HG03095 (cell line): ENCODE data around the gene FREY1.

Experiments
- ATAC-seq: cut with Tn5 transposase; IDR thresholded peaks from one replicate; pipeline ENCODE4 v1.9.1; 2021; ENCODE audit warnings: moderate library complexity; ENCODE audit not compliant: unreplicated experiment

The FREY1 gene

DNA sequence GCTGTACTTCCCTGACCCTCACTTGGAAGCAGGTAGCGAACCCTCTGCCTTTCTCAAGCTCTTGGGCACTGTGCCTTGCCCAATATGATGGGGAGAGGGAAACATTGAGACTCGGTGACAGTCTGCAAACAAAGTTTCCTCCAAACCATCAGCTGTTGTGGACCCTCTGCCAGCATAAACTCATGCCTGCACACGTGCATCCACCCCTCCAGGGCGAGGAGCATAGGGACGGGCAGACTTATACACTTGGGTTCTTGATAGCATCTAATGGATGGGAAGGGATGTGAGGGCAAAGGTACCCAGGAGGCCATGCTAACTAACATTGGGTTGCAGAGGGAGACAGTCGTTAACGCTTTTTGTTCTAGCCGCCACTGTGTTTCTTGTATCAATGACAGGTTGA, 29.9 kb downstream of the FREY1 start:
- no peak for ATAC-seq

DNA sequence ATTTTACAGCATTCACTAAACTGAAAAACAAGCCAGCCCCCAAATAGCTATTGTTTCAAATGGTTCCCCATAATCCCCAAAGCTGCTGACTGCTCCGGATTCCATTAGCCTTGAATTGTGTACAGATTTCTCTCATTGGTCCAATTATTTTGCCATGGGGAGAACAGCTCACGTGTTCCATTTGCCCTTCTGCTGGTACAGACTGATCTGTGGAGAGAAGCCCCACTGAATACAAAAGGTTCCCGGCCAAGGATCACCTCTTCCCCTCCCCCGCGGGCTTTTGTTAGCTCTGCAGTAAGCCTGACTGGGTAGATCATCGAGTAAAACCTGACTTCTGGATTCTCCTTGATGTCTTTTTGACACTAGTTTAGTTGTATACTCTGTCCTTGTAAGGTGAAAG, 30.7 kb downstream of the FREY1 start:
- ATAC-seq = no peak

DNA sequence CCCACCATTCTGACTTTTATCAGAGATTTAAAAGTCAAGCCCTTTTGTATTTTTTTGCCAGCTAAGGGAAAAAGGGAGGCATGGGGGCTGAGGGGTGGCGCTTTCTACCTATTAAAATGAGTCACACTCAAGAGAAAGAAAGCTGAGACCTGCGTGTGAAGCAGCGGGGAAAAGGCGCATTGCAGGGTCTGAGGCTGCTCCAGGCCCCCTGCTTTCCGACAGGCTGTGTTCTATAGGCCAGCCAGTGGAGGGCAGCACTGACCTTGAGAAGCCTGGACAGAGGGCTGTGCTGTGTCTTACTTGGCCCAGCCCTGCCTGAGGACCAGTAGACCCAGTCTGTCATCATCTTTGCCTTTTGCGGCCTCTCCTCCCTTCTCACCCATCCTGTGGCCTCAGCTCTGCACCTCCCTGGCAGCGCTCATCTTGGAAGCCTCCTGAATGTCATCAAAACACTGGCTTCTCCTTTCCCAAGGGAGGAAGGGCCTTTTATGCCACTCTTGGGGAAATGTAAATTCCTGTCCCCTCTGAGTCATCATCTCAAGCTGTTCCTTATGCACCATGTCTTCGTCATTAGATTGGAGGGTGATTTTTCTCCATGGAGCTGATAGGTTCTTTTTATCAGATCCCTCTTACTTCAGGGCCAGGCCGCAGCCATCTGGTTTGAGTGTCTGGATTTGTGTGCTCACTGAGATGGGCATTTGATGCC, 34.3 kb downstream of the FREY1 start:
- ATAC-seq = peak; percentile 57

DNA sequence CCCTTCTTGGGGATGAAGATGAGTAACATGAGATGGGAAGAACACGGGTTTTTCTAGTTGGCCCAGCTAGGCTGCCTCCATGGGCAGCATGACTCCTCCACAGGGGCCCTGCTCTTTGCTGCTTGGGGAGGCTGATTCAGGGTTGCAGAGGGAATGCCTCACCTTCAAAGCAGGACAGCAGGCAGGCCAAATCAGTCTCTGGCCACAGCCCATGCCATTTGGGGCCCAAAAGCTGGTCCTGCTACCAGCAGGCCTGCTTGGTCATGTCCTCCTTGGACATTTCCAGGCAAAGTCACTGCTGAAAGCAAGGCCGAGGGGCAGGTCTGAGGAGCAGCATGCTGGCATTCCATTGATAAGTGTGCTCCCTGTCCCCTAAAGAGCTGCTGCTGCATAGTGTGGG, 35.4 kb downstream of the FREY1 start:
- ATAC-seq = no peak

DNA sequence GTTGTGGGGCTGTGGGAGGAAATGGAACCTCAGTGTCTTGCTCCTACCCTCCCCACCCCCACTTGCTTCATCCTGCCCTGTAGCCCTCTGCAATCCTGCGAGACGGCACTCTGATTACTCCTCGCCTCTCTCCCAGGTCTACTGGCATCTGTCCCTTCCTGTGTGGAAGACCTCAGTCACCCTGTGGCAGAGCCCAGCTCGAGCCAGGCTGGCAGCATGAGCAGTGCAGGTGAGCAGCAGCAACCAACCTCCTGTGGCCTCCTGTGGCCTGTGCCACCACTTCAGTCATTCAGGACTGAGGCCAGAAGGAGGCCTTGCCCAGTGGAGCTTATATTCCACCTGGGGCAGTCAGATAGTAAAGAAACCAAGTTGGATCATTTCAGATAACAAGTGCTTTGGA, 36.4 kb downstream of the FREY1 start:
- no peak for ATAC-seq

DNA sequence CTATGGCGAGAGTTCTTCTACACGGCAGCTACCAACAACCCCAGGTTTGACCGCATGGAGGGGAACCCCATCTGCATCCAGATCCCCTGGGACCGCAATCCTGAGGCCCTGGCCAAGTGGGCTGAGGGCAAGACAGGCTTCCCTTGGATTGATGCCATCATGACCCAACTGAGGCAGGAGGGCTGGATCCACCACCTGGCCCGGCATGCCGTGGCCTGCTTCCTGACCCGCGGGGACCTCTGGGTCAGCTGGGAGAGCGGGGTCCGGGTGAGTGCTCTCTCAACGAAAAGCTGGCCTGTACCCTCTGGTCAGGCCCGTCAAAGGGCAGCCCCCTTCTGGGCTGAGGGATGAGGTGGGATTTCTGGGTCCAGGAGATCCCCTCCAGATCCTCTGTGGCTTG, 37.5 kb downstream of the FREY1 start:
- no peak for ATAC-seq

DNA sequence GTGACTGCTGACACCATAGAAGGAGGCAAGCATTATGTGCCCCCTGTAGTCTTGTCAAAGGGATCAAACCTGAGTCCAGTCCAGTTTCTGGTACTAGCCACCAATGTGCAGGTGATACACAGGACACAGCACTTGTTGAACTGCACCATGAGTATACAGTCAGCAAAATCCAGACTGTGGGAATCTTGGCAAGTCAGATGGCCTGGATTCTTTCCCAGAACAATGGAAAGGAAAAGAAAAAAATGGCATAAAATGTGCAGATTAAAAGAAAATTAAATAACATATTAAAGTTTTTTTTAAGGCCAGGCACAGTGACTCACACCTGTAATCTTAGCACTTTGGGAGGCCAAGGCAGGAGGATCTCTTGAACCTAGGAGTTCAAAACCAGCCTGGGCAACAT, 43.0 kb downstream of the FREY1 start:
- no peak for ATAC-seq

DNA sequence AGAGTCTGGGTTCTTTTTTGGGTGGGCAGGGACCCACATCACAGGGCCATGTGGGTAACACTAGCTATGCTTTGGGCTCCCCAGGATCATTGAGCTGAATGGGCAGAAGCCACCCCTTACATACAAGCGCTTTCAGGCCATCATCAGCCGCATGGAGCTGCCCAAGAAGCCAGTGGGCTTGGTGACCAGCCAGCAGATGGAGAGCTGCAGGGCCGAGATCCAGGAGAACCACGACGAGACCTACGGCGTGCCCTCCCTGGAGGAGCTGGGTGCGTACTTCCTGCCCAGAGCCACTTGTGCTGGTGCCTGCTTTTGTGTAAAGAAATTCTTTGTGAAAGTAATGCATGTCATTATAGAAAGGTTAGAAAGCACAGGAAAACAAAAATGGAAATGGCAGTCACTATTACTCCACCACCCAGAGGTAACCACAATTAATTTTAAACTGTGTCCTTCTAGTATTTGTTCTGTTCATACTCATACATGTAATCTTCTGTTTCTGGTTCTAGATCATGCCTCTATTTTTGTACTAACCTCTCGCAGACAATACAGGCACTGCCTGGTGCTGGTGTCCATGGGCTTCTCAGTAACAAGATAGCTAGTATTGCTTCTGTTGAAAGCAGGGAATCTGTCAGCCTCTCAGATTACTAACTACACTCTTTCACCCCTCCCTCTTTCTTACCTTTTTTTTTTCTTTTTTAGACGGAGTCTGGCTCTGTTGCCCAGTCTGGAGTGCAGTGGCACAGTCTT, 46.1 kb downstream of the FREY1 start:
- ATAC-seq = no peak

DNA sequence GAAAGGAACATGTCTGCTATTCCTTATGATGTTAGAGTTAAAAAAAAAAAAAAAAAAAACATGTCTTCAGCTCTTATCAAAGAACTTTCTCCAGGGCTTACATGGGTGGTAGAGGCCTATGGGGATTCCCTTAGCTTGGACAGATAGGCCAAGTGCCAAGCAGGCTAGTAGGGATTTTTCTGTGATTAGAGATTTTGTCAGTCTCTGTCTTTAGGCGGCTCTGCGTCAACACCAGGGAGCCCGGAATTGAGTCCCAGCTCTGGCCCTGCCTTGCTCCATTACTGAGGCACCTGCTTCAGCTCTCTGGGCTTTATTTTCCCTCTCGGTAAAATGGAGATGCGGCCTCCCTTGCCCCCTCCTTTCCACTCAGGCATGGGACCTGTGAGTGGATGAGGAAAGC, 46.7 kb downstream of the FREY1 start:
- ATAC-seq = no peak

DNA sequence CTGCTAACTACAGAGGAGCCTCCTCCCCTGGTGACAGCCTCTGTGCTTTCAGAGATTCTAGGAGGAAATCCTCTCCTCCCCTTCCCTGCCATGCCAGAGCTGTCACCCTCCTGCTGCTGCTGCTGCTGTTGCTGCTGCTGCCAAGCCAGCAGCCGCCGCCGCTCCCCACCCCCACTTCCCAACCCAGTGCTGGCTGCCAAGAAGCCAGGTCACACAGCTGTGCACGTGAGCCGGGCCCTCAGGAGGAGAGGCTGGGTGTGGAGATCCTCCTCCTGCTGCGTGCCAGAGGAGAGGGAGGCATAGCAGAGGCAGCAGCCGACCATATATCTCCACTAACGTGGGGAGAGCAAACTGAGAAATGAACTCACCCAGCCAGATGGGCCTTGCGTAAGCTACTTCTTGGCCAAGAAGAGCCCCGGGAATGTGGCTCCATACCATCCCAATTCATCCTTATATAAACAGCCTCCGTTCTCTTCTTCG, 47.4 kb downstream of the FREY1 start:
- ATAC-seq = no peak

DNA sequence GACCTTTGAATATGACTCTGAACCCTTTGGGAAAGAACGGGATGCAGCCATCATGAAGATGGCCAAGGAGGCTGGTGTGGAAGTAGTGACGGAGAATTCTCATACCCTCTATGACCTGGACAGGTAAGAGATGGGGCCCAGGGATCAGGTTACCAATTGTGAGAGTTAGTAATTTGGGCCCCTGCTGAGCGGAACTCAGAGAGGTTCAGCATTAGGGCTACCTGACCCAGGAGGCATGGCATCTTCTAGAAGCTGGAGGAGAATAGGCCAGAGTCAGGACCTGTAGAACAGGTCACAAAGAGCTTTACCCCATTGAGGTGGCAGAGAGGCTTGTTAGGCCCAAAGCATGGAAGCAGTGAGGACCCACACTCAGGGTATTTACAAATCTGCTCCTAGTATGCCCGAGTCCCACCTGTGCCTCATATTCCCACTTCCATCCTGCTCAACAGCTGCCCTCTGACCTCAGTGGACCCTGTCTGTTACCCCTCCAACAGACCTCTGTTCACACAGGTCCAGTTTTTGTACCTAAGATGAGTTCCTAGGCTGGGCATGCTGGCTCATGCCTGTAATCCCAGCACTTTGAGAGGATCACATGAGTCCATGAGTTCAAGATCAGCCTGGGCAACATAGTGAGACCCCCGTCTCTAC, 48.2 kb downstream of the FREY1 start:
- no peak for ATAC-seq

DNA sequence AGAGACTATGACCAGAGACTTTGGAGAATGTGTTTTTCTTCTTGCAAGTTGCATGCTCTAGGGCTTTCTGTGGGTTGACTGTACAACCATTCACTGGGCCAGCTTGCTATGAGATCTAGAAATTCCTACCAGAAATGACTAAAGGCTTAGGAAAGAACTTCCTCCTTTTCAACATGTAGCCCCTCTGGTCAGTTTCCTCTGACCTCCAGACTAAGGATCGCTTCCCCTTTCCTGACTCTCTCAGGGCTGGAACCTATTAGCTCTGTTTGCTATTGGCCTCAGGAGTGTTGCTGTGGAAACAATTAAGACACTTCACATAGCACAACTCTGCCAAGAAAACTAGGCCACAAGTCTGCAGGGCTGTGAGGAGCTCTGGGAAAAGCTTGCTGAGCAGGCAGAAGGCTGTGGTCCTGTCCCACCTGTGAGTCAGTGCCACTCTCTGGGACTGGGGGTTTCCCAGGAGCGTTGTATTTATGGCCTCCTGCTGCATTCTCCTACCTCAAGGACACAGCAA, 49.1 kb downstream of the FREY1 start:
- no peak for ATAC-seq
